Liver (tissue), 3 donors: ENCODE measurements around the gene PRKCH.

ENCODE experiments used
- HNF4G ChIP-seq: IDR thresholded peaks from 2 replicates; pipeline ENCODE4 v1.6.1; 2016; ENCODE audit warnings: antibody characterized with exemption
- RAD21 ChIP-seq, 2 donors: IDR thresholded peaks; 2 replicates each; pipeline ENCODE4 v1.6.1; 2016; ENCODE audit warnings: antibody characterized with exemption in 2 of 2, mild to moderate bottlenecking in 2 of 2
- SP1 ChIP-seq: IDR thresholded peaks from 2 replicates; pipeline ENCODE4 v1.6.1; 2018; ENCODE audit warnings: antibody characterized with exemption, mild to moderate bottlenecking
- TAF1 ChIP-seq: conservative IDR thresholded peaks from 2 replicates; pipeline ENCODE4 v1.6.1; 2016; ENCODE audit warnings: antibody characterized with exemption, mild to moderate bottlenecking
- YY1 ChIP-seq: IDR thresholded peaks from 2 replicates; pipeline ENCODE4 v1.6.1; 2016; ENCODE audit warnings: antibody characterized with exemption, mild to moderate bottlenecking
- TF ChIP-seq, protein P1 (sequence below): IDR thresholded peaks from 2 replicates; pipeline ENCODE4 v1.6.1; 2016; ENCODE audit warnings: antibody characterized with exemption
- TF ChIP-seq, protein P2 (sequence below): IDR thresholded peaks from 2 replicates; pipeline ENCODE4 v1.6.1; 2016; ENCODE audit warnings: antibody characterized with exemption
- TF ChIP-seq, protein P3 (sequence below): fragments of 150-350 bp; IDR thresholded peaks from 2 replicates; pipeline ENCODE4 v1.5.1; 2017; ENCODE audit warnings: improper control_type of control experiment, low read depth, low read length; ENCODE audit not compliant: missing input control
- TF ChIP-seq, protein P4 (sequence below): IDR thresholded peaks from 2 replicates; pipeline ENCODE4 v1.6.1; 2016; ENCODE audit warnings: antibody characterized with exemption, mild to moderate bottlenecking
- donor health status: healthy.
- donor health status: healthy.

DNA sequence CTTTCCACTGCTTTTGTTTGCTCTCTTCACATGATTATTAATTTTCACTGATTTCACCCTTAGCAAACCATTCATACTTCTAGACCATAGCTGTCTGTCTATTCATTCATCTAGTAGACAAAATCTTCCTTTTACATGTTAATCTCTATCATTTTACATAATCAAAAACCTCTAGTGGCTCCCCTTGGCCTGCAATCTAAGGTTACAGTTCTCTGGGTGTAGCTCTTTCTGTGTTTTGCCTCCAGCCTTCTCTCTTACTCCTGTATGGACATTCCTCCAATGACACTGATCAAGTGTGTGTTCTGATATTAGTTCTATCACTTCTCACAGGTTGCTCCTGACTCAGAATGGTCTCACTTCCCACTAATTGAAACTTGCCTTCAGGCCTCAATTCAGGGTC, 56.4 kb downstream of the PRKCH start:
- TF ChIP-seq, protein P1, sequence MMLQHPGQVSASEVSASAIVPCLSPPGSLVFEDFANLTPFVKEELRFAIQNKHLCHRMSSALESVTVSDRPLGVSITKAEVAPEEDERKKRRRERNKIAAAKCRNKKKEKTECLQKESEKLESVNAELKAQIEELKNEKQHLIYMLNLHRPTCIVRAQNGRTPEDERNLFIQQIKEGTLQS, result no peak
- TF ChIP-seq, protein P2, sequence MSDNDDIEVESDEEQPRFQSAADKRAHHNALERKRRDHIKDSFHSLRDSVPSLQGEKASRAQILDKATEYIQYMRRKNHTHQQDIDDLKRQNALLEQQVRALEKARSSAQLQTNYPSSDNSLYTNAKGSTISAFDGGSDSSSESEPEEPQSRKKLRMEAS, result no peak
- TF ChIP-seq, protein P3, sequence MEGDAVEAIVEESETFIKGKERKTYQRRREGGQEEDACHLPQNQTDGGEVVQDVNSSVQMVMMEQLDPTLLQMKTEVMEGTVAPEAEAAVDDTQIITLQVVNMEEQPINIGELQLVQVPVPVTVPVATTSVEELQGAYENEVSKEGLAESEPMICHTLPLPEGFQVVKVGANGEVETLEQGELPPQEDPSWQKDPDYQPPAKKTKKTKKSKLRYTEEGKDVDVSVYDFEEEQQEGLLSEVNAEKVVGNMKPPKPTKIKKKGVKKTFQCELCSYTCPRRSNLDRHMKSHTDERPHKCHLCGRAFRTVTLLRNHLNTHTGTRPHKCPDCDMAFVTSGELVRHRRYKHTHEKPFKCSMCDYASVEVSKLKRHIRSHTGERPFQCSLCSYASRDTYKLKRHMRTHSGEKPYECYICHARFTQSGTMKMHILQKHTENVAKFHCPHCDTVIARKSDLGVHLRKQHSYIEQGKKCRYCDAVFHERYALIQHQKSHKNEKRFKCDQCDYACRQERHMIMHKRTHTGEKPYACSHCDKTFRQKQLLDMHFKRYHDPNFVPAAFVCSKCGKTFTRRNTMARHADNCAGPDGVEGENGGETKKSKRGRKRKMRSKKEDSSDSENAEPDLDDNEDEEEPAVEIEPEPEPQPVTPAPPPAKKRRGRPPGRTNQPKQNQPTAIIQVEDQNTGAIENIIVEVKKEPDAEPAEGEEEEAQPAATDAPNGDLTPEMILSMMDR, result no peak
- TF ChIP-seq RAD21 (IDR thresholded peaks at IDR 0.05) (no peak), TAF1 (no peak), SP1 (no peak), HNF4G (no peak), YY1 (no peak)
- TF ChIP-seq, protein P4, sequence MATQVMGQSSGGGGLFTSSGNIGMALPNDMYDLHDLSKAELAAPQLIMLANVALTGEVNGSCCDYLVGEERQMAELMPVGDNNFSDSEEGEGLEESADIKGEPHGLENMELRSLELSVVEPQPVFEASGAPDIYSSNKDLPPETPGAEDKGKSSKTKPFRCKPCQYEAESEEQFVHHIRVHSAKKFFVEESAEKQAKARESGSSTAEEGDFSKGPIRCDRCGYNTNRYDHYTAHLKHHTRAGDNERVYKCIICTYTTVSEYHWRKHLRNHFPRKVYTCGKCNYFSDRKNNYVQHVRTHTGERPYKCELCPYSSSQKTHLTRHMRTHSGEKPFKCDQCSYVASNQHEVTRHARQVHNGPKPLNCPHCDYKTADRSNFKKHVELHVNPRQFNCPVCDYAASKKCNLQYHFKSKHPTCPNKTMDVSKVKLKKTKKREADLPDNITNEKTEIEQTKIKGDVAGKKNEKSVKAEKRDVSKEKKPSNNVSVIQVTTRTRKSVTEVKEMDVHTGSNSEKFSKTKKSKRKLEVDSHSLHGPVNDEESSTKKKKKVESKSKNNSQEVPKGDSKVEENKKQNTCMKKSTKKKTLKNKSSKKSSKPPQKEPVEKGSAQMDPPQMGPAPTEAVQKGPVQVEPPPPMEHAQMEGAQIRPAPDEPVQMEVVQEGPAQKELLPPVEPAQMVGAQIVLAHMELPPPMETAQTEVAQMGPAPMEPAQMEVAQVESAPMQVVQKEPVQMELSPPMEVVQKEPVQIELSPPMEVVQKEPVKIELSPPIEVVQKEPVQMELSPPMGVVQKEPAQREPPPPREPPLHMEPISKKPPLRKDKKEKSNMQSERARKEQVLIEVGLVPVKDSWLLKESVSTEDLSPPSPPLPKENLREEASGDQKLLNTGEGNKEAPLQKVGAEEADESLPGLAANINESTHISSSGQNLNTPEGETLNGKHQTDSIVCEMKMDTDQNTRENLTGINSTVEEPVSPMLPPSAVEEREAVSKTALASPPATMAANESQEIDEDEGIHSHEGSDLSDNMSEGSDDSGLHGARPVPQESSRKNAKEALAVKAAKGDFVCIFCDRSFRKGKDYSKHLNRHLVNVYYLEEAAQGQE, result no peak
